Tibial artery (tissue), 4 donors: ENCODE measurements around the gene NUP62.
"Not testable (repeated sequence)": the region's sequence is repeated elsewhere in the genome, so short reads cannot be mapped to it uniquely, and the experiment has no call there.

ENCODE experiments used
- DNase-seq, 2 donors: peaks; one replicate each; pipeline ENCODE4 v3.0.0-alpha.2; 2019
- H3K27ac ChIP-seq, 2 donors: fragments of 200-600 bp; sonication (generic) in 1 of 2; 1 replicate in 1 of 2; 2 replicates in 1 of 2; pipeline ENCODE4 v1.5.1; 2018 to 2019; ENCODE audit warnings: mild to moderate bottlenecking in 1 of 2
- H3K27me3 ChIP-seq, 2 donors: fragments of 200-600 bp; sonication (generic) in 1 of 2; one replicate each; pipeline versions ENCODE4 v1.5.1 to v1.6.0; 2016 to 2019
- H3K36me3 ChIP-seq, 3 donors: fragments of 200-600 bp; sonication (generic) in 2 of 3; one replicate each; pipeline ENCODE4 v1.5.1; 2016 to 2019; ENCODE audit warnings: mild to moderate bottlenecking in 2 of 3
- H3K4me1 ChIP-seq, 4 donors: fragments of 200-600 bp; sonication (generic) in 2 of 4; 1 replicate in 3 of 4; 2 replicates in 1 of 4; pipeline ENCODE4 v1.5.1; 2016 to 2019
- H3K4me3 ChIP-seq, 2 donors: fragments of 200-600 bp; sonication (generic) in 1 of 2; 1 replicate in 1 of 2; 2 replicates in 1 of 2; pipeline ENCODE4 v1.5.1; 2018 to 2019; ENCODE audit warnings: mild to moderate bottlenecking in 2 of 2
- H3K9me3 ChIP-seq, 3 donors: fragments of 200-600 bp; sonication (generic) in 1 of 3; one replicate each; pipeline ENCODE4 v1.5.1; 2016 to 2019
- intact Hi-C: fragments of 100-400 bp; cut with DNase I; formaldehyde crosslinking; loops from one replicate; pipeline ENCODE4 v1.15.0; 2023; ENCODE audit warnings: low total_unique reads
- TF ChIP-seq, protein P1 (sequence below), 2 experiments: fragments of 200-600 bp in 1 of 2; fragments of 450-650 bp in 1 of 2; IDR thresholded peaks; one replicate each; pipeline ENCODE4 v1.5.1; 2017 to 2019; ENCODE audit warnings: antibody characterized with exemption in 2 of 2, mild to moderate bottlenecking in 1 of 2, moderate library complexity in 1 of 2

The NUP62 gene

DNA sequence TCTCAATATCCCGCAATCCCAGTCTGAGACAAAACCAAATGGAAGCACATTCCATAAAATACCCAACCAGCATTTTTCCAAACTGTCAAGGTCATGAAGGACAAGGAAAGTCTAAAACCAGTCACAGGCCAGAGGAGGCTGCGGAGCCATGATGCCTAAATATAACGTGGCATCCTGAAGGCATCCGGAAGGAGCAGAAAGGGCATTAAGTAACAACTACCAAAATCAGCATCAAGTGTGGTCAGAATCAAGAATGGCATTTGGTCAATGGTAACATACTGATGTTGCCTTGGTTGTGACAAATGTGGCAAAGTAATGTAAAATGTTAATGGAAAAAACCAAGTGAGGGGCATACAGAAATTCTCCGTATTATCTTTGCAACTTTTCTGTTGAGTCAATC, 3.8 kb downstream of the NUP62 start:
- H3K4me3 ChIP-seq = no peak overlapping the region

DNA sequence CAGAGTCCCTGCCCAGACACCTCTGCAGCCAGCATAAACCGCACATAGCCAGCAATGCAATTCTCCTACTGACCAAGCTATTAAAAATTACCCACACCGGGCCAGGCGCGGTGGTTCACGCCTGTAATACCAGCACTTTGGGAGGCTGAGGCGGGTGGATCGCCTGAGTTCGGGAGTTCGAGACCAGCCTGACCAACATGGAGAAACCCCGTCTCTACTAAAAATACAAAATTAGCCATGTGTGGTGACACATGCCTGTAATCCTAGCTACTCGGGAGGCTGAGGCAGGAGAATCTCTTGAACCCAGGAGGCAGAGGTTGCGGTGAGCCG, 4.5 kb downstream of the NUP62 start:
- H3K9me3 ChIP-seq, H3K27me3 ChIP-seq, H3K4me3 ChIP-seq, H3K27ac ChIP-seq, DNase-seq, intact Hi-C loops: not testable (repeated sequence)
- Histone ChIP-seq H3K4me1 (peaks cover 0 to 30% (median 25%) of the 10 kb centered on the region in 4 donors), H3K36me3 (peaks cover 16 to 70% (median 45%) of the 10 kb centered on the region in 3 donors)

More for the DNA sequence above, 3.8 kb downstream of the NUP62 start:
- Histone ChIP-seq H3K36me3 (peaks cover 16 to 66% (median 45%) of the 10 kb centered on the region in 3 donors), H3K27me3 (no peaks in the 10 kb centered on the region), H3K4me1 (peaks cover 0 to 36% (median 25%) of the 10 kb centered on the region in 4 donors), H3K27ac (no peak overlapping the region), H3K9me3 (no peaks in the 10 kb centered on the region)
- intact Hi-C loops = no loop called here
- TF ChIP-seq, protein P1, sequence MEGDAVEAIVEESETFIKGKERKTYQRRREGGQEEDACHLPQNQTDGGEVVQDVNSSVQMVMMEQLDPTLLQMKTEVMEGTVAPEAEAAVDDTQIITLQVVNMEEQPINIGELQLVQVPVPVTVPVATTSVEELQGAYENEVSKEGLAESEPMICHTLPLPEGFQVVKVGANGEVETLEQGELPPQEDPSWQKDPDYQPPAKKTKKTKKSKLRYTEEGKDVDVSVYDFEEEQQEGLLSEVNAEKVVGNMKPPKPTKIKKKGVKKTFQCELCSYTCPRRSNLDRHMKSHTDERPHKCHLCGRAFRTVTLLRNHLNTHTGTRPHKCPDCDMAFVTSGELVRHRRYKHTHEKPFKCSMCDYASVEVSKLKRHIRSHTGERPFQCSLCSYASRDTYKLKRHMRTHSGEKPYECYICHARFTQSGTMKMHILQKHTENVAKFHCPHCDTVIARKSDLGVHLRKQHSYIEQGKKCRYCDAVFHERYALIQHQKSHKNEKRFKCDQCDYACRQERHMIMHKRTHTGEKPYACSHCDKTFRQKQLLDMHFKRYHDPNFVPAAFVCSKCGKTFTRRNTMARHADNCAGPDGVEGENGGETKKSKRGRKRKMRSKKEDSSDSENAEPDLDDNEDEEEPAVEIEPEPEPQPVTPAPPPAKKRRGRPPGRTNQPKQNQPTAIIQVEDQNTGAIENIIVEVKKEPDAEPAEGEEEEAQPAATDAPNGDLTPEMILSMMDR (IDR thresholded peaks at IDR 0.05) = no peak
- no peak for DNase-seq

DNA sequence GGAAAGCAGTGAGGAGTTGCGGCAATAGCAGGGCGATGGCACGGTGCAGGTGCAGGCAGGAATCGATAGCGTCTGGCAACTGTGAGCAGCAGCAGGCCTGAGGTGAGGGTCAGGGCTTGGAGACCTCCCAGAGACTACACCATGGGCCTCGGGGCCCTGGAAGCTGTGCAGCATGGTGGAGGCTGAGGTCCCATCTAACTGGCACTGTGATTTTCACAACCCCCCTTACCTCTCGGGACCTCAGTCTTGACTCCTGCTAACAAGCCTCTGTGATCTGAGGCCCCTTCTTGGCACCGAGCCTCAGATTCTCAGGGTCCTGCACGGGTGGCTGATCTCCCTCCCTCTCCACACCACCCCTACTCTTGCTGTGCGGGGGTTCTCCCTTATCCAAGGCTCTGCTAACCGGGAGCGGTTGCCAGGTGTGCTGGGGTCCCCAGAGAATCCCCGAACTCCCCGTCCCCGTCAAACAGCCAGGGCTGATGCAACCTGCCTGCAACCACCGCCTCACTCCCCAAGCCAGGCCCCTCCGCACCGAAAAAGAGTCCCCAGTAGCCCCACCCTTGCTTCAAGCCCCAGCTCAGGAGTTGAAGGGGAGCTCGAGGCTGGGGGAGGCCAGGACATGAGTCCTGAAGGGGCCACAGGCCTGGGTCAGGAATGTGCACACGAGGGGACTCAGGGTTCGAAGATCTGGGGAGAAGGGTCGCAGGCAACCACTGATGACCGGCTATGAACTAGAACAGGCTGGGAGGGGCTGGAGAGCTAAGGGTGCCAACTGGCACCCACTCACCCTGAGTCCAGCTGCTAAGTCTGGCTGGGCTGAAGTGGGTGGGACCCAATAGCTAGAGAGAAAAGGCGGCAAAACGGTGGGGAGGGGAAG, 5.1 kb downstream of the NUP62 start:
- peaks cover 0 to 30% (median 25%) of the 10 kb centered on the region in 4 donors for H3K4me1 ChIP-seq
- TF ChIP-seq, protein P1 (IDR thresholded peaks at IDR 0.05) = no peak
- H3K36me3 ChIP-seq = peaks cover 16 to 72% (median 45%) of the 10 kb centered on the region in 3 donors
- H3K27me3 ChIP-seq = no peaks in the 10 kb centered on the region
- intact Hi-C loops = no loop called here
- H3K4me3 ChIP-seq = no peak overlapping the region
- no peak for DNase-seq
- H3K9me3 ChIP-seq = no peaks in the 10 kb centered on the region
- H3K27ac ChIP-seq = no peak overlapping the region

DNA sequence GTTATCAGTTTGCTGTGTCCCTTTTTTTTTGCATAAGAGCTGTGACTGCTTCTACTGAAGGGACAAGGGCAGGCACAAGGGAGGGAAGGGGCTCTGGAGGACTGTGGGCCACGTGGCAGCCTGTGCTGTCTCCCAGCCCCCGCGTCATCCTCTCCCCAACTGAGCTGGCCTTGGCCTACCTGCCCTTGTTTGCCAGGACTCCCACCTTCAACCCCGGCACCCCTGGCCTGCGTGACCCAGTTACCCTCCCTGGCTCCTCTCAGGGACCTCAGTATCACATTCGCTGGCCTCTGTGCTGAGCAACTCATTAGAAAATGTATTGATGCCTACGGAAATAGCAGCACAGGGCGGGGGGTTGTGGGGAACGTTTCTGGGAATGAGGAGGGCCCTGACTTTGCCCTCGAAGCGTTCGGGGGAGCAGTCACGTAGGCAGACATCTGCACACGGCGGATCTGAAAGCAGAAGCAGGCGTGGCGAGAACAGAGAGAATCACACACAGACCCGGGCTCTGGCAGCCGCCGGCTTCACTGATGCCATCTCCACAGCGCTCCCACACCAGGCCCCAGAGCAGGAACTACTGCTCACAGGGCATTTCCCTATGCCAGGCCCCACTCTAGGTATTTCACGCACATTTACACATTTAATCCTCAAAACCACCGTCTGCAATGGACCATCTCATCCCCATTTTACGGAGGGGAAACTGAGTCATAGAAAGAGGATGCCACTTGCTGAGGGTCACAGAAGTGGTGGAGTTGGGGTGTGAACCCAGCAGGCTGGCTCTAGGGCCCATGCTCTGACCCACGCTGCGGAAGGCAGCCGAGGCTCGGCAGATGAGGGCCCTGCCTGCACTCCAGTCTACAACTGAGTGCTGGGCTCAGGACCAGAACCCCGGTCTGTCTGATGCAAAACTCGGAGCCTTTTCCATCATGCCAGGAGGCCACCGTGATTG, 6.0 kb downstream of the NUP62 start:
- Histone ChIP-seq H3K36me3 (peaks cover 16 to 81% (median 45%) of the 10 kb centered on the region in 3 donors), H3K27ac (no peak overlapping the region), H3K4me3 (no peak overlapping the region), H3K9me3 (no peaks in the 10 kb centered on the region), H3K27me3 (no peaks in the 10 kb centered on the region), H3K4me1 (peaks cover 0 to 26% (median 23%) of the 10 kb centered on the region in 4 donors)
- TF ChIP-seq, protein P1 (IDR thresholded peaks at IDR 0.05) = no peak
- intact Hi-C loops = no loop called here
- no peak for DNase-seq

DNA sequence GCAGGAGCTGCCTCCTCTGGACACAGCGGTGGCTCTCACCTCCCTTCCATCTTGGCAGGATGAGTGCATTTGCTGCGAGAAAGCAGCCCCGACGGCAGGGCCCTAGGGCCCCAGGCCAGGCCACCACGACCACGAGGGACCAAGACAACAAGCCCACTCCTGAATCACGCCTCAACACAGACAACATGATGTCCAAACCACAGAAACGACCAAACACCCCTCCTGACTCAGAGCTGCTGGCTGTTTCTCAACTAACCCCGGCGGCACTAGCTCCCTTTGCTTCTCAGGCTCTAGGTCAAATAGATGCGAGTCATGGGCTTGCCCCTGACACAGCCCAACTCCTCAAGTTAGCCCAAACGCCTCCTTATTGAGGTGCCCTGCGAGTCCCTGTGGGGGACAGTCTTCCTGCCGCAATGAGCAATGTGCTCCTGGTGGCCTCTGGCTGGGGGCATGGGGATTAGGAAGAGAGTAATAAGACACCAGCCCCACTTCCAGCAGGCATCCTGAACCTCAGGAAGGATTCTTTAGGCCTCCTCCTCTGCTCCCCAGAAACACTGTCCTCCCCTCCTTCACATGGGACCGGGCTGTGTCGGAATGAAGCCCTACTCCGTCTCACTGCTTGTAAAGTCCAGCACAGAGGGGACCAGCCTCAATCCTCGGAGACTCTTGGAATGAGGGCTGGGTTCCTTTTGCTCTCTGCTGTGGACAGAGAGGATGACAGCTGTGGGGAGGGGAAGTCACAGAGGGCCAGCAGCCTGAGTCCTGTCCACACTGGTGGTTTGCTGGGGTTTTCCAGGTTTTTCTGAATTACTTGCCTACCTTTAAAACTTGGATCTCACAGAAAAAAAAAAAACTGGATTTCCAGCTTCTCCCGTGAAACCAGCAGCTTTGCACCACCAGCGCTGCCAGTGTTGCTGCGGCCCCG, 7.2 kb downstream of the NUP62 start:
- TF ChIP-seq, protein P1 (IDR thresholded peaks at IDR 0.05) = no peak
- Histone ChIP-seq H3K27me3 (no peaks in the 10 kb centered on the region), H3K4me1 (peaks cover 0 to 14% (median 11%) of the 10 kb centered on the region in 4 donors), H3K4me3 (no peak overlapping the region), H3K9me3 (no peaks in the 10 kb centered on the region), H3K36me3 (peaks cover 16 to 87% (median 40%) of the 10 kb centered on the region in 3 donors), H3K27ac (no peak overlapping the region)
- intact Hi-C loops = no loop called here
- DNase-seq = no peak
